Activated CD4-positive, alpha-beta T cell treated with anti-CD3 and anti-CD28 coated beads, Interleukin-2, amount 50 U/mL, for 4 hours (primary cell): ENCODE results near the gene MUC6.
"Not testable (repeated sequence)": the region's sequence is repeated elsewhere in the genome, so short reads cannot be mapped to it uniquely, and the experiment has no call there.

Source experiments
- DNase-seq, 2 experiments: peaks; one replicate each; pipeline ENCODE4 v3.0.0-alpha.2; 2020

MUC6 gene

DNA sequence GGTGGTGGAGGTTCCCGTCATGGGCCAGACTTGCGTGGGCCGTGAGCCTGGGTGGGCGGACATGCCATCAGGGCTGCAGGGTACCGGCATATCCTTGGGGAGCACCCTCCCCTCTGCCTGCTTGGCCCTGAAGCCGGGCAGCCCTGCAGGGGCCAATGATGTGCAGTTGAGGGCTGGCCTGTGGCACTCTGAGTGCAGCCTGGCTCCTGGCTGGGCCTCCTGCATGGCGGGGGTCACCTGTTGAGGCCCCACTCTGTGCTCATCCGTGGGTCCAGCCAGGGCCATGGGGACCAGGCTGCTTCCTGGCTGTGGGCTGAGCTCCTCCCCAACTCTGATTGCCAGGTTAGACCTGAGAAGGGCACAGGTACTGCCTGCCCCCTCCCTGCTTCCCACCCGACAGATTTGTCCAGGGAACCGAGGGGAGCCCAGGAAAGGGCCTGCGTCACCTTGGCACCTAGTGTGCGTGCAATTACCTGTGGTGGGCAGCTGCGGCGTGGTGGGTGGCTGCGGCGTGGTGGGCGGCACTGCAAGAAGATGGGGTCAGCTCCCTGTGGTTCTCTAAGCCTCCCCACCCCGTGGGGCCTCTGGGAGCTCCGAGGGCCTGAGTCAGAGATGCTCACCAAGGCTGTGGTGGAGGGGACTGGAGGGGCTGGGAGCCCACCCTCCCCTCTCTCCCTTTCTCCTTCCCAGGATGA lies 16.2 kb downstream of the MUC6 start:
- no peak for DNase-seq

DNA sequence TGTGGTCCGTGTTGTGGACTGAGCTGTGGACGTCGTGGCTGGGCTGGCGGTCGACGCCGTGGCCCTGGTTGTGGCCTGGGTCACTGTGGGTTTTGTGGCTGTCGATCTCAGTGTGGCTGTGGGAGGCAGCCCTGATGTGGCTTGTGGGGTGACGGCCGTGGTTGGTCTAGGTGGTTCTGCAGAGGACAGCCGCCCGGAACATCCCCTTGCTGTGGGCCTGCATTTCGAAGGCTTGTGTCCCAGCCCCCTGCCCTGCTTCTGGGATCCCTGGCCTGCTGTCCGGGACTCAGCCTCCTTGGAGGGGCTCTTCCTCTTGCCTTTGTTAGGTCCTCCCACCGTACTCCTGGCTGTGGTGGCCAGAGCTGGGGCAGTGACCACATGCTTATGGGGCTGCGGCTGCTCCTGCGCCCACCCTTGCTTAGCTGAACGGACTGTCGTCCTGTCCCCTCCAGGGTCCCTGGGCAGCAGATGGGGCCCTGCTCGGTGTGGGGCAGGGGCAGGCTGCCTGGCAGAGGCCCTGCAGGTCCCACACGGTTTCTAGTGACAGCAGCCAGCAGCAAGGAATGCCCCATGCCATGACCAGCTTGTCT lies 17.1 kb downstream of the MUC6 start:
- no peak for DNase-seq

- DNase-seq, result no peak
Observed at GRCh38 chr11:1018091-1018490, 18.4 kb downstream of the MUC6 start.

GRCh38 chr11:1017269-1018005 lies 19.1 kb downstream of the MUC6 start:
- no peak for DNase-seq

DNA sequence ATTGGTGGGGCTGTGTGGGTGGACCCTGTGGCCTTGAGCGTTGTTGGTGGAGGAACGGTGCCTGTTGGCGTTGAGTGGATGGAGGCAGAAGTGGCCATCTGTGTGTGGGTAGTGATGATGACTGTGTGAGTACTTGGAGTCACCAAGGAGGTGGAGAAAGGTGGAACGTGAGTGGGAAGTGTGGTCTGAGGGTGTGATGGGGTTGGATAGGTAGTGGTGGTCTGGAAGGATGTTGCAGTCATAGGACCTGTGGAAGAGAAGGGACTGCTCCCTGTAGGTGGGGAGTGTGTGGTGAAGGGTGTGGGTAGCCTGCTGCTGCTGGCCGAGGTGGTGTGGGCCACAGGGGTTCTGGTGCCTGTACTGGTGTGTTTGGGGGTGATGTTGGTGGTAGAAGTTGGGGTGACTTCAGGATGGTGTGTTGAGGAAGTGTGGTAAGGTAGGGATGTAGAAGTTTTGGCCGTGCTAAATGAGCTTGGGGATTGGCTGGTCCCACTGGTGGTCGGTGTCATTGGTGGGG lies 19.9 kb downstream of the MUC6 start:
- not testable (repeated sequence) for DNase-seq

DNA sequence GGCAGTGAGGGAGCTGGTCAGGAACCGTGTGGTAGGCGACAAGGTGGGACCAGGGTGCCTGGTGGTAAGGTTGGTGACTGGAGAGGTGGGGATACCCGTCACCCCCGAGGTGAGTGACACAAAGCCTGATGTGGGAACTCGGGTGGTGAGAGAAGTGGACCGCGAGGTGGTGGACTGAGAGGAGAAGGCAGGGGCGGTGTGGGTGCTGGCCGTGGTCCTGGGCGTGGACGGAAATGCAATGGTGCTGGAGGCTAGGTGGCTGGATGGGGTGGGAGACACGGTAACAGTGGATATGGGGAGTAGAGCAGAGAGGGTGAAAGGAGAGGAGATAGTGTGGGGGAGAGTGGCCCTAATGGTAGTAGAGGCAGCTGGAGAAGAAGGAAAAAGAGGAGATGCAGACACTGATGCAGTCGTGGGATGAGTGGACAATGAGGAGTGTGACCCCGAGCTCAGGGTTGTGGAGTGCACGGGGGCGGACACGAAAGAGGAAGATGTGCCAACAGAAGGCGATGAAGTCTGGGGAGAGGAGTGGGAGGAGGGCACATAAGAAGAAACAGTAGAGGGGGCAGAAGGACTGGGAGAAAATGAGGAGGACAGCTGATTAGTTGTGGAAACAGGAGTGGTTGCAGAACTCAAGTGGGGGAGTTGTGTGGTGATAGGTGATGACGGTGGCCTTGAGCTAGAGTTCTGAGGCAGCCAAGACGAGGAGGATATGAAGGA lies 20.5 kb downstream of the MUC6 start:
- no peak for DNase-seq

DNA sequence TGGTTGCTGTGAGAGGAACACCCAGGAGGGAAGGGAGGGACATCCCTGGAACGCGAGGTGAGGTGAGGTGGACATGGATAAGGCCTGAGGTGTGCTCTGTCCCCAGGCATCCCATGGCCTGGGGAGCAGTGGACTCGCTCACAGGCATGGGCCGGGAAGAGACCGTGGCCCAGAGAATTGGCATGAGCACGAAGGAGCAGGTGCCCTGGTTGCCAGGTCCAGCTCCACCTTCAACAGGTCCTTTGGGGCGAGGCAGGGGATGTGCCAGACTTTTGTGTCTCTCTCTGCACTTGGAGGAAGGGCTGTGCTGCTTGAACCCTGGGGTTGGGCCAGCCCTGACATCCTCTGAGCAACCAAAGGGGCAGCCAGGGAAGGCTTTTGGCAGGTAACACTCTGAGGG lies 21.5 kb downstream of the MUC6 start:
- no peak for DNase-seq

GRCh38 chr11:1014276-1014675 lies 22.2 kb downstream of the MUC6 start:
- DNase-seq, result no peak

GRCh38 chr11:1013631-1013935 lies 22.9 kb downstream of the MUC6 start:
- no peak for DNase-seq

DNA sequence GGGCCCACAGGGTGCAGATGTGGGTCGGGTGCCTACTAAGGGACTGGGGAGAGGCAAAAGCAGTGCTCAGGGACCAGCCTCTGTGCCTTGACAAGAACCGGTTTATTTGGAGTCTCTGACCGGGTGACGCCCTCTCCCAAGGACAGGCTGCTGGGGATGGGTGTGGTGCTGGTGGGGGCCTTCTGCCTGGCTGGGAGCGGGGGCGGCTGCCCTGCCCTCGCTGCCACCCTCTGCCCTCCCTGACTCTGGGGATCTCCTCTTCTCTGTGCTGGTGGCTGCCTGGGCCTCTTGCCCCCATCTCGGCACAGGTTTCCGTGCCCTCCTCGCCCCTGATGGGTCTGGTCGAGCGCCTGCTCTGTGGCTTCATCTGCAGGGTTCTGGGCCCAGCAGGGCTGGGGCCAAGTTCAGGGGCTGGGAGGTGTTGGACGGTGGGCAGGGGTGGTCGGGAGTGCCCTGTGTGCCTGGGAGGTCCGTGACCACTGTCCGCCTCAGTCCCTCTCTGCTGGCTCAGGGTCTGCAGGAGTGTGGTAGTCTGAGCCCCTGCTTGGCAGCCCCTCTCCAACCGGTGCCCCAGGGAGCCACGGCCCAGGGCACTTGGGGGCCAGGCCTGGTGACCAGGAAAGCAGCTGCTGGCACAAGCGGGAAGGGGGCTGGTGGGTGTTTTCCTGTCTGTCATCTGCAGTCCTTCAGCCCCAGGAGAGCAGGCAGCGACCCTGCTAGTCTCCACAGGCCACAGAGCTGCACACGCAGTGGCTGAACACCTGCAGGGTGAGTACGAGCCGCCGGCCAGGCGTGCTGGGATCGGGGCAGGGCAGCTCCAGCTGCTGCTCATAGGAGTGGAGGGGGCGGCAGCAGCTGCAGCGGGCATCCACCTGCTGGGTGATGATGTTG lies 23.5 kb downstream of the MUC6 start:
- no peak for DNase-seq

DNA sequence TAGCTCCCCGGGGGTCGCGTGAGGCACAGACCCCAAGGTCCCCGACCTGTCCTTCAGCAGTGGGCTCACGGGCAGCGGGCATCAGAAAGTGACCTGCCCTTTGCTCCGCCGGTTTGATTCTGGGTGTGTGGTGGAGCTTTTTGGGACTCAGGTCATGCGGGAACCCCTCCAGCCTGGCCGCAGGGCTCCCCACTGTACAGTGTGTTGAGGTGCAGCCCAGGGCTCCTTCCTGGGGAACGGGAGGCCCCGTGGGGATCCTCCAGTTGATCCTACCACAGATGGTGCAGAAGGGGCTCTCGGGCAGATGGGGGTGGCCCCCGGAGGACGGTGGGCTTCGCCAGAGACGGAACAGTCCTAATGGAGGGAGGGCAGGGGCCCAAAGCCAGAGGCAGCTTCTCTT lies 24.2 kb downstream of the MUC6 start:
- no peak for DNase-seq

DNA sequence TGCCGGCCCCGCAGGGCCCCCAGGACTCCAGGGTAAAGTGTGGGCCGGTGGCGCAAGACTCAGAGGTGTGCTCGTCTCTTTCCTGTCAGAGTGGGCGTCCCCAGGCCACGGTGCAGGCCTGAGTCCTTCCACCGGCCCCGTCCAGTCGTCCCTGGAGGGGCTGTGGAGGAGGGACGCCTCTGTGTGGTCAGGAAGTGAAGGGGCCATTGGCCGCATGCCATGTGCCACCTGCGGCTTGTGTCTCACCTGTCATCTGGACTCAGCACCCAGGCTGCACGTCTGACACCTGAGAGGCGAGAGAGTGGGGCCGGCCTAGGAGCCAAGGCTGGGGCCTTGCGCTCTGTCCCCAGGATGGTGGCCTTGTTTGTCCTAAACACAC lies 25.2 kb downstream of the MUC6 start:
- no peak for DNase-seq

- DNase-seq, result no peak
Observed at GRCh38 chr11:1010551-1011319, 25.8 kb downstream of the MUC6 start.

DNA sequence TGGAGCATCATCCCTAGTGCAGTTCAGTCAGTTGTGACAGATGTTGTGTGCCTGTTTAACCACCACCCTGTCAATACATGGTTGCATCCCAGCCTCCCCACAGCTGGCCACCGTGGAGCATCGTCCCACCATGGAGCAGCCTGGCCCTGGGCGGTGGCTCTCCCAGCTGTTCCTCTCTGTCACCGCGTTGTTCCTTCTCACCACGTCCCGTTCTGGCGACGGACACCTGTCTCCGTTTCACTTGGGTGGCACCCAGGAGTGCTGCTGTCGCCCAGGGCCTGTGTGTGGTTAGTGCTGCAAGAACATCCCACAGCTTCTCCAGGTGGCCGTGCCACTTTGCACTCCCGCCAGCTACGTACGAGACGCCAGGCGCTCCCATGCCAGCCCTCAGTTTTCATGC lies 26.5 kb downstream of the MUC6 start:
- DNase-seq, result no peak

- DNase-seq, result no peak
Observed at GRCh38 chr11:1009371-1009770, 27.1 kb downstream of the MUC6 start.

DNA sequence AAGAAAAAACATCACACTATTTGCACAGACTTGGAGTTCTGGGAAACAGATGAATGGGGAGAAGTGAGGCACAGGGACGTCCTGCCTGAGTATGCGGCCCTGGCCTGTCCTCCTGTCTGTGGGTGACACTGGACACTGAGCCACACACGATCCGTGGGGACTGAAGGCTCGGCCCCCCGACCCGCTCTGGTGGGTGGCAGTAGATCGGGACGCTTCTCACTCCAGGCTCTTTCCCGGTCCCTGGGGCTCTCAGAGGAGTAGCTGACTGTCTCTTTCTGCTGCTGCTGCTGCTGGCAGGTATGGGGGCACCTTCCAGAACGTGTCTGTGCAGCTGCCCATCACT lies 27.7 kb downstream of the MUC6 start:
- DNase-seq, result no peak

GRCh38 chr11:1008001-1008802 lies 28.3 kb downstream of the MUC6 start:
- no peak for DNase-seq

GRCh38 chr11:1007279-1007678 lies 29.2 kb downstream of the MUC6 start:
- no peak for DNase-seq

- DNase-seq, result no peak
Observed at GRCh38 chr11:1006762-1007161, 29.8 kb downstream of the MUC6 start.

DNA sequence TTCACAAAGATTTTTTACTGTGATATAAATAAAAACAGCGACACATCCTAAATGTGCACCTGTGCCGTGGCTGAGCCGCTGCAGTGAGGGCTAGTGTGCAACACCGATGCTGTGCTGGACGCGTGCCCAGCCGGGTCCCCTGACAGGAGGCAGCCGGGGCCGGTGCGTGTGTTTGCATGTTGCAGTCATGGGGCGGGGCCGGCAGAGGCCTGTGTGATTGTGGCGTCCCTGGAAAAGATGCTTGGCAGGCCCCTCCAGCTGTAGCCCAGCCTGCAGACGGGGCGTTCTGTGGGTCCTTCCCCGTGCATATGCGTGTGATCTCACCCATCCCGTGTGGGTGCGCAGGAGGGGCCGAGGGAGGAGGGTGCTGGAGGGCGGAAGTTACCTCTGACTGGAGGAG lies 30.6 kb downstream of the MUC6 start:
- DNase-seq, result no peak

DNA sequence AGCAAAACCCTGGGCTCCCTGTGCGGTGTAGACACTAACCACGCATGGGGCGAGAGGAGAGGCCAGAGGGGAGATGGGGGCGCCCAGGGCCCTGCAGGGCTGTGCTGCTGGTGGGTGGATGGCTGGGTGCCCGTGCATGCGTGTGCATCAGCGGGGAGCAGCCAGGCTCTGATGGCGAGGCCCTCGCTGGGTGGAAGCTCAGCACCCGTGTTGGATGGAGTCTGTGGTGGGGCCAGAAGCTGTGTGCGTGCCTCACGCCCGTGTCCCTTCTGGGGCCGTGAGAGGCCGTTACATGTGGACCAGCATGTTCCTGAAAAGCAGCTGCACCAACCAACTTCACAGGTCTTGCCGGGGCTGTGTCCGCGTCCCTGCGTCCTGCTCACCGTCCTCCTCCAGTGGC lies 33.4 kb downstream of the MUC6 start:
- no peak for DNase-seq
